ENCODE results near the gene SEC63.
"Not testable (repeated sequence)": the region's sequence is repeated elsewhere in the genome, so short reads cannot be mapped to it uniquely, and the experiment has no call there.

Gene SEC63

DNA sequence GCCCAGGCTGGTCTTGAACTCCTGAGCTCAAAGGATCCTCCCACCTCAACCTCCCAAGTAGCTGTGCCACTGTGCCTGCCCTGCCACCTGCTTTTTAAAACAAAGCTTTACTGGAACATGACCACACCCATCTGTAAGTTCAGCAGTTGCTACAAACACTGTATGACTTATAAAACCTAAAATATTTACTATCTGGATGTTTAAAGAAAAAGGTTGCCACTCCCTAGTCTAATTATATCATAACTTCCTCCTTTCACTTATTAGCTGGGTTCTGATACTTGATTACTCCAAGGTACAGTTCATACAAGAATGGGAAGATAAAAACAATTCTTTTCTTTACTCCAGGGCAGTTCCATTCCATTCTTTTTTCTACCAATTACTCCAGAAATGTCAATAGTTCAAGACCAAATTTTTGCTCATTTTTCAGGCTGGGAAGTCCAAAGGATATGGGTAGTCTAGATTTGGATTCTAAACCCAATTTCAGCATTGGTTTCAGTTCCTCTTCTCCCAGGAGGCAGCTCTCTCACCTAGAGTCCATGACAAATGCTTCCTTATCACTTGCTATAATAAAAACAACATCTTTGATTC, 63.1 kb downstream of the SEC63 start:
- Histone ChIP-seq H3K27ac (peak overlapping the region; percentile 41), H3K4me3 (ENCODE audit: low read depth in 1 of 2, low read length in 1 of 2) (no peak overlapping the region), H3K36me3 (peaks cover 73% of the 10 kb centered on the region), H3K4me1 (ENCODE audit: control insufficient read depth in 1 of 2, insufficient read depth in 1 of 2, low read depth in 1 of 2, low read length in 1 of 2) (no peaks in the 10 kb centered on the region), H3K27me3 (no peaks in the 10 kb centered on the region), H3K9me3 (no peaks in the 10 kb centered on the region)
- TF ChIP-seq, protein P1, sequence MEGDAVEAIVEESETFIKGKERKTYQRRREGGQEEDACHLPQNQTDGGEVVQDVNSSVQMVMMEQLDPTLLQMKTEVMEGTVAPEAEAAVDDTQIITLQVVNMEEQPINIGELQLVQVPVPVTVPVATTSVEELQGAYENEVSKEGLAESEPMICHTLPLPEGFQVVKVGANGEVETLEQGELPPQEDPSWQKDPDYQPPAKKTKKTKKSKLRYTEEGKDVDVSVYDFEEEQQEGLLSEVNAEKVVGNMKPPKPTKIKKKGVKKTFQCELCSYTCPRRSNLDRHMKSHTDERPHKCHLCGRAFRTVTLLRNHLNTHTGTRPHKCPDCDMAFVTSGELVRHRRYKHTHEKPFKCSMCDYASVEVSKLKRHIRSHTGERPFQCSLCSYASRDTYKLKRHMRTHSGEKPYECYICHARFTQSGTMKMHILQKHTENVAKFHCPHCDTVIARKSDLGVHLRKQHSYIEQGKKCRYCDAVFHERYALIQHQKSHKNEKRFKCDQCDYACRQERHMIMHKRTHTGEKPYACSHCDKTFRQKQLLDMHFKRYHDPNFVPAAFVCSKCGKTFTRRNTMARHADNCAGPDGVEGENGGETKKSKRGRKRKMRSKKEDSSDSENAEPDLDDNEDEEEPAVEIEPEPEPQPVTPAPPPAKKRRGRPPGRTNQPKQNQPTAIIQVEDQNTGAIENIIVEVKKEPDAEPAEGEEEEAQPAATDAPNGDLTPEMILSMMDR (IDR thresholded peaks at IDR 0.05): no peak

DNA sequence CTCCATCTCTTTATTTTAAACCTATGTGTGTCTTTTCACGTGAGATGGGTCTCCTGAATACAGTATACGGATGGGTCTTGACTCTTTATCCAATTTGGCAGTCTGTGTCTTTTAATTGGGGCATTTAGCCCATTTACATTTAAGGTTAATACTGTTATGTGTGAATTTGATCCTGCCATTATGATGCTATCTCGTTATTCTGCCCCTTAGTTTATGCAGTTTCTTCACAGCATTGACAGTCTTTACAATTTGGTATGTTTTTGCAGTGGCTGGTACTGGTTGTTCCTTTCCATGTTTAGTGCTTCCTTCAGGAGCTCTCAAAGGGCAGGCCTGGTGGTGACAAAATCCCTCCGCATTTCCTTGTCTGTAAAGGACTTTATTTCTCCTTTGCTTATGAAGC, 67.6 kb downstream of the SEC63 start:
- not testable (repeated sequence) for H3K9me3 ChIP-seq; H3K27ac ChIP-seq; H3K4me3 ChIP-seq (ENCODE audit: low read depth in 1 of 2, low read length in 1 of 2); H3K27me3 ChIP-seq; H3K4me1 ChIP-seq (ENCODE audit: control insufficient read depth in 1 of 2, insufficient read depth in 1 of 2, low read depth in 1 of 2, low read length in 1 of 2)
- peaks cover 37% of the 10 kb centered on the region for H3K36me3 ChIP-seq

DNA sequence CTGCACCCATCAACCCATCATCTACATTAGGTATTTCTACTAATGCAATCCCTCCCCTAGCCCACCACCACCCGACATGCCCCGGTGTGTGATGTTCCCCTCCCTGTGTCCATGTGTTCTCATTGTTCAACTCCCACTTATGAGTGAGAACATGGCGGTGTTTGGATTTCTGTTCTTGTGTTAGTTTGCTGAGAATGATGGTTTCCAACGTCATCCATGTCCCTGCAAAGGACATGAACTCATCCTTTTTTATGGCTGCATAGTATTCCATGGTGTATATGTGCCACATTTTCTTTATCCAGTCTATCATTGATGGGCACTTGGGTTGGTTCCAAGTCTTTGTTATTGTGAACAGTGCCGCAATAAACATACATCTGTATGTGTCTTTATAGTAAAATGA, 72.1 kb downstream of the SEC63 start:
- H3K36me3 ChIP-seq: peaks cover 28% of the 10 kb centered on the region
- not testable (repeated sequence) for H3K27me3 ChIP-seq; H3K4me1 ChIP-seq (ENCODE audit: control insufficient read depth in 1 of 2, insufficient read depth in 1 of 2, low read depth in 1 of 2, low read length in 1 of 2); H3K9me3 ChIP-seq; H3K4me3 ChIP-seq (ENCODE audit: low read depth in 1 of 2, low read length in 1 of 2); H3K27ac ChIP-seq

DNA sequence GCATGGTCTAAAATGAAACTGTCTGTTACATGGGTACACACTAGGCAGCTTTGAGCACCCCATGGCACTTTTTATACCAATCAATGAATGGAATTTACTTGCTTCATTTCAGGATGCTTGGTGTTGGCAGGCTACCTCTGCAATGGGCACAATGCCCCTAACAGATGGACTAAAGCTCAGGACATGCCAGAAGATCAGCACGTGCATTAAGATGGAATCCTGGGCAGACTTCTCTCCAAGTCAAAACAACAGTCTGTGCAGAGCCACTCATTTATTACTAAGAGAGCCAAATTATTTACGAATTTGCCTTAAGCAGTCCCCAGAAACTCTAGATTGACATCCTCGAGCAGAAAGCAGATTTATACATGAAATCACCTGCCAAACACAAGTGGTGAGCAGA, 78.1 kb downstream of the SEC63 start:
- Histone ChIP-seq H3K4me1 (ENCODE audit: control insufficient read depth in 1 of 2, insufficient read depth in 1 of 2, low read depth in 1 of 2, low read length in 1 of 2) (no peaks in the 10 kb centered on the region), H3K27me3 (no peaks in the 10 kb centered on the region), H3K4me3 (ENCODE audit: low read depth in 1 of 2, low read length in 1 of 2) (no peak overlapping the region), H3K36me3 (peaks cover 83% of the 10 kb centered on the region), H3K27ac (no peak overlapping the region), H3K9me3 (no peaks in the 10 kb centered on the region)
- TF ChIP-seq, protein P1 (IDR thresholded peaks at IDR 0.05): no peak

DNA sequence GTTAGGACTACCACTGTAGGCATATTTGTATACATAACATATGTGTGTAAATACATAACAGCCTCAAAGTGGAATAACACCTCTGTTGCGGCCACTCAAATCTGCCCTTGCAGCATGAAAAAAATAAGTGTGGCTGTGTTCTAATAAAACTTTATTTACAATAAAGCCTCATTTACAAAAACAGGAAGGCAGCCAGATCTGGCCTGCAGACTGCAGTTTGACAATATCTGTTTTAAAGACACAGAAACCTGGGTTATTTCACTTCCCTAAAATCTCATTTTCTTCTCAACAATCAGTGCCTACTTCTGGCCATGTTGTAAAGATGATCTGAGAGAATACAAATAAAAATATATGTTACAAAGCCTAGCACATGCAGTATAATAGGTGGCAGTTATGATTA, 80.0 kb downstream of the SEC63 start:
- H3K27me3 ChIP-seq: no peaks in the 10 kb centered on the region
- H3K27ac ChIP-seq: no peak overlapping the region
- TF ChIP-seq, protein P1 (IDR thresholded peaks at IDR 0.05): no peak
- H3K4me1 ChIP-seq (ENCODE audit: control insufficient read depth in 1 of 2, insufficient read depth in 1 of 2, low read depth in 1 of 2, low read length in 1 of 2): no peaks in the 10 kb centered on the region
- peaks cover 90% of the 10 kb centered on the region for H3K36me3 ChIP-seq
- no peaks in the 10 kb centered on the region for H3K9me3 ChIP-seq
- no peak overlapping the region for H3K4me3 ChIP-seq (ENCODE audit: low read depth in 1 of 2, low read length in 1 of 2)

DNA sequence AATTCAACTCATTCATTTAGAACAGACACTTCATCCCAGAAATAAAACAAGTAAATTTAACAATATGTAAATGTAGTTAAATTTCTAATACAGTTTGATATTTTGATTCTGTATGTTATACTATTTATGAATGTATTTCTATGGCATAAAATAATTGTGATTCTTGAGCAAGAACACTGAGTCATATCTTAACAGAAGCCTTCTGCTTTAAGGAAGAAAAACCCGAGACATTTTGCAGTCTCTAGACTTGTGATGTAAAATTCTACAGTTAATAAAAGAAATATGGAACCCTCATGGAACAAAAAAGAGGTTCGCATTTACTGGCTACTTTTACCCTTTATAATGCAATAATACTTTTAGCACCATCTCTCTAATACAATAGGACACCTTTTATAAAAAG, 86.0 kb downstream of the SEC63 start:
- H3K27me3 ChIP-seq: no peaks in the 10 kb centered on the region

DNA sequence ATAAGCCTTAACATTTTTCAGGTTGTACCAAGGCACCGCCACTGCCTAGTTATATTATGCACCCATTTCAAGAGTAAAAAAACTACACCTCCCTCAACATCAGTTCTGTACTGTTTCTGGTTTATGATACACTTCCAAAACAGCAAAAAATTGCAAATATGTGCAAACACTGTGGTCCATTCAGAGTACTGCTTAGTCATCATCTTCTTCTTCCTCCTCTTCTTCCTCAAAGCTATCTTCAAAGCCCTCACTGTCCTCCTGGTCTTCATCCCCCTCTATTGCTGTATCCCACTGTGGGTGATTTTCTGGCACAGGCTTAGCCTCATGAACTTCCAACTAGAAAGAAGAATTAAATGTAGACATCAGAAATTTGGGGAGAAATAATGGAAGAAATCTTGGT, 86.5 kb downstream of the SEC63 start:
- H3K9me3 ChIP-seq; H3K4me1 ChIP-seq (ENCODE audit: control insufficient read depth in 1 of 2, insufficient read depth in 1 of 2, low read depth in 1 of 2, low read length in 1 of 2); H3K27ac ChIP-seq; H3K4me3 ChIP-seq (ENCODE audit: low read depth in 1 of 2, low read length in 1 of 2); H3K27me3 ChIP-seq: not testable (repeated sequence)
- peaks cover 71% of the 10 kb centered on the region for H3K36me3 ChIP-seq

More for the DNA sequence above, 86.0 kb downstream of the SEC63 start:
- no peaks in the 10 kb centered on the region for H3K4me1 ChIP-seq (ENCODE audit: control insufficient read depth in 1 of 2, insufficient read depth in 1 of 2, low read depth in 1 of 2, low read length in 1 of 2)
- H3K27ac ChIP-seq: no peak overlapping the region
- peaks cover 75% of the 10 kb centered on the region for H3K36me3 ChIP-seq
- TF ChIP-seq, protein P1 (IDR thresholded peaks at IDR 0.05): no peak
- no peaks in the 10 kb centered on the region for H3K9me3 ChIP-seq
- H3K4me3 ChIP-seq (ENCODE audit: low read depth in 1 of 2, low read length in 1 of 2): no peak overlapping the region
